Inflammatory macrophage treated with lipopolysaccharide for 4 hours (primary cell): ENCODE results near the gene OSGEP.

Experiments used
- DNase-seq: peaks from one replicate; pipeline ENCODE4 v3.0.0-alpha.2; 2020

OSGEP gene

DNA sequence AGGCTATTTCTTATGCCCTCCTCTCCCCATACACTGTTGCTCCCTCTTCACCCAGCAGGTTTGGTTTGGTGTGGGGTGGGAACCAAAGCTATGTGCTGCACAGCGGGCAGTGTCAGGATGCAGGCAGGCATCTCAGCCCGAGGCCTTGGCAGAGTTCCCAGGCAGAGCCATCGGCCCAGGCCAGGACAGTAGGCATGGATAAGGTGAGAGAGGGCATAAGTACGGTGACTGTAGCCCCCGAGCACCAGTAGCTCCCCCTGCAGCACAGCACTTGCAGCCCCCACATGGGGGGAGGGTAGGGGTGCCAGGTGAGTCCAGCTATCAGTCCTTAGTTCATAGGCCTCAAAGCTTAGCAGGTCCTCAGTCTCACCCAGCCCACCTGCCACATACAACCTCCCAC lies 25.8 kb downstream of the OSGEP start:
- DNase-seq: no peak

DNA sequence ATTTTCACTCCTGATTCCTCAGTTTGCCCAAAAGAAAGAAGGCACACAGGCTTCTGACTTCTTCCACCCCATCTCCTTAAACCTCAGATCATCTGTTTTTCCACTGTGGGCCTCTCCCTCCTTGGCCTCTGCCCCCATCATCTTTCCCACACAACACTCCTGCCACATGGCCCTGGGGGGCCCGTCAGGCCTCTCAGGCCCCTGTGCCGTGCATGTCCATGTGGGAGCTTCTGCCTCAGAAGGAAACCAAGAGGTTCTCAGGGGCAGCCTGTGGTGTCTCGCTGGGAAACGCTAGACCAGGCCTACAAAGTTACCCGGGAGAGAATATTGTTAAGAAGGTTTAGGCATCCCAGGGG lies 26.6 kb downstream of the OSGEP start:
- DNase-seq: no peak

DNA sequence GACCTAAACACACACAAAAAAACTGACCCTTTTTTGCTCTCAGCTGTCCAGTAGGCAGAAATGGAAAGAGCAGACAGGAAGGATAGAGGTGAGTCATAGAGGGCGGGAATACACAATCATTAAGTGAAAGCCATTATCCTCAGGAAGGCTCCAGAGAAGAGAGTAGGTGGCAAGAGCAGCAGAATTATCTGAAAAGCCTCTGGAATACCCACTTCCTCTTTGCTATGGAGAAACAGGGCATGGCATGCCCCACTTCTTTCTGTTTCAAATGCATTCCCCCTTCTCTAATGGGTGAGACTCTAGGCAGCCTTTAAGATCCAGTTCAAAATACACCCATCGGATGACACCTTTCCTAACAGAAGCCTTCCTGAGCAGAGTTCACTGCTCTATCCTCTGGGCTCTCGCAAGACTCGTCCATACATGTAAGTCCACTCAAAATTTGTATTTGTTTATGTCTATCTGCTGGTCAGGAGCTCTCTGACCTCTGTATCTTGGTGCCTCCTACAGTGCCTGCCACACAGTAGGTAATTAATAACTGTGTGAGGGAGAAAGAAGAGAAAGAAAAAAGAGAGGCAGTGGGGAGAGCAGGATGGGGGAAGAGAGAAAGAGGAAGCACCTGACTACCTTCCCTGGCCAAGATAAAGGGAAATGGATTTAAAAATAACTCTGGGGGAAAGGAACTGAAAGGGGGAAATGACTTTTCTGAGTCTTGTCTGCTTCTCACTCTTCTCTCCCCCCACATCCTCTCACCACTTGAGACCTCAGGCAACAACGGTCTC lies 27.2 kb downstream of the OSGEP start:
- DNase-seq: peak; percentile 91

DNA sequence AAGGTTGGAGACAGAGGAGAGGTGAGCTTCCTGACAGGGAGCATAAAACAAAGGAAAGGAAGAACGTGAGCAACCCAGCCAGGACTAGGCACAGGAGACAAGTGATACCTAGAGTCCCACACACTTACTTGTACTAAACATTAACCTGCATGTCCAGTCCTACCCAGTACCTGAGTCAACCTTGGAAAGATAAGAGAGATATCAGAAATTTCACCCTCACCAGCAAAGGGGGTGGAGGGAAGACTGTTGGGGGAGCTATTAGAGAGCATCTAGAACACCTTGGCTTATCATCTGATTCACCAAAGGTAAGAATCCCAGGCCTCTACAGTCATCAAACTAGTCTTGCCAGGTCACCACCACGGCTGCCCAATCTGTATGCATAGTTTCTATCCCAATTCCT lies 29.8 kb downstream of the OSGEP start:
- DNase-seq: no peak

DNA sequence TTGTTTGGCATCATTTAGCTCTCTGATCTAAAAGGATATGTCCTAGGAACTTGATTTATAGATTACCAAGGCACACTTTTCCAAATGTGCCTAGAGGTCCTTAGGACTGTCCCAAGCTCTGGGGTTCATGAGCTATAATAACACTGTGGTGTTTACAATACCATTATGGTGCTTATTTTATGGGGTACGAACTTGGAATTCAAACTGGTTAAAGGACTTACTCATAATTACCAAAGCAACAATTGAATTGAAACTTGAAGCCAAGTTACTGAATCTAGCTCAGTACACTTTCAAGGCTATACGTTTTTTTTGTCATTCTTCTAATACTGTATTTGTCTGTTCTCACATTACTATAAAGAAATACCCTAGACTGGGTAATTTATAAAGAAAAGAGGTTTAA lies 31.7 kb downstream of the OSGEP start:
- DNase-seq: no peak

DNA sequence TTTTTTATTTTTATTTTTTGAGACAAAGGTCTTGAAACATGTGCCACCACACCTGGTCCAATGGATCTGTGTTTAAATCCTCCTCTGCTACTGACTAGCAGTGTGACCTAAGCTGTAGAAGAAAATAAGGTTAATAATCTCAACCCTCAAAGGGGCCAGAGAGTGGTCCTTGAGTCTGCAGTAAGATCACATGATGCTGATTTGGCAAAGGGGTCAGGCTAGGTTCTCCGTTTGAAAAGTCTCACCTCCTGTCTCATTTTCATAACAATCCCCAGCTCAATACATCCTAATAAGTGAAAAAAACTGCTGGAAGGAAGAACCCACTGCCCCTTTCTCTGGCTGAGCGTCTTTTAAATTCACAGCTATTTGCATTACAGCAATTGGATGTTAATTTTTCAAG lies 33.3 kb downstream of the OSGEP start:
- no peak for DNase-seq

DNA sequence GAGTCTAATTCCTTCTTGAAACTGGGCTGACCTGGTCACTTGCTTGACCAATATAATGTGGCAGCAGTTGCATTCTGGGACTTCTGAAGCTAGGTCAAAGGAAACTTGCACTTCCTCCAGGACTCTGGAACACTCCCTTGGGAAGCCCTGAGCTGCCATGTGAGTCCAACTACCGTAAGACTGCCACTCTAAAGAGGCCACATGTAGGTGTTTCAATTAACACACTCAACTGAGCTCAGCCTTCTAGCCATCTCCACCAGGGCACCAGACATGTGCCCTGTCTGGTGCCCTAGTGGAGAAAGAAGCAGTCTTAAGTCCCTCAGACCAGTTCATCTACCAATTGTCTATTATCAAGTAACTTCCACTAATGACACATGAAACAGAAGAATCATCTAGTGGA lies 35.2 kb downstream of the OSGEP start:
- DNase-seq: no peak

DNA sequence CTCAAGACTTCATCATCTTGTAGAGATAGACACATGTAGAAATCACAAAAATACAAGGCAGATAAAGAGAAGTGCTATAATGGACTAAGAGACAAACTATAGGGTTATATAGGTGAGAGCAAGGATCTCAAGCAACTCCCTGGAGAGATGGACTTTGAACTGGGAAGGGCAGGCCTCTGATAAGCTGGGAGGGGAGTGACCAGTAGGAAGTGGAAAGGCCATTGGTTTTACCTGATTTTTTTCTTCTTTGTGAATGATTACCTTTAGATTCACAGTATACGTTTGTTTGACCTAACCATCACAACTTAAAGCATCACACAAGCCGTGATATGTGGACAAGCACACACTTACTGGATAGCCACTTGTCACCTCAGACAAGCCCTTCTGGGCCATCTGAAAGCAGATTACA lies 36.1 kb downstream of the OSGEP start:
- DNase-seq: no peak

DNA sequence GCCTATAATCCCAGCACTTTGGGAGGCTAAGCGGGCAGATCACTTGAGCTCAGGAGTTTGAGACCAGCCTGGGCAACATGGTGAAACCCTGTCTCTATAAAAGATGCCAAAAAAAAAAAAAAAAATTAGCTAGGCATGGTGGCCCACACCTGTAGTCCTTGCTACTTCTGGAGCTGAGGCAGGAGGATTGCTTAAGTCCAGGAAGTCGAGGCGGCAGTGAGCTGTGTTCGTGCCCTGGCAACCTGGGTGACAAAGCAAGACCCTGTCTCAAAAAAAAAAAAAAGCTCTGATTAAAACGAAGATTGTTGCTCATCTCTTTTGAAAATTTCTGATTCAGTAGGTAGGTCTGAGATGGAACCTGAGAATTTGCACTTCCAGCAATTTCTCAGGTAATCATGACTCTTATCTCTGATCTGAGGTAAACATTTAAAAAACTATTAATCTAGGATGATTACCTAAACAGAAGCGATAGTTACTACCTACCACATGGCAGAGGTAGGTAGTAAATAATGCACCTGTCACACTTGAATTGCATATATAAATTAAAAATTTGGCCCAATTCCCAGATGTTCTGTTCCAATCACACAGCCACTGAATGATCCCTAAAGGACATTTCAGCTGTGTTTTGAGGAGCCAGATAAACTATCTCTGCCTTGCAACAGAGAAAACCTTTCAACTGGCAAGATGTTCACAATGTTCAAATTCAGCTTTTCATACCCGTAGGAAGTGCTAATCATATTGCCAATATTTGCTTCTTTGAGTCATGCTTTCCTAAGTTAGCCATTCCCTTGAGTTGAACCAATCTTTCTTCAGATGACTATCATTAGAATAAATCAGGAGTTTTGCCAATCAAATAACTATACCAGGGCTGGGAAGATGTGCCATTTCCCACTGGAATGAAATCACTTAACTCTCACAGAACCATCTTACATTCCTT lies 37.1 kb downstream of the OSGEP start:
- no peak for DNase-seq

DNA sequence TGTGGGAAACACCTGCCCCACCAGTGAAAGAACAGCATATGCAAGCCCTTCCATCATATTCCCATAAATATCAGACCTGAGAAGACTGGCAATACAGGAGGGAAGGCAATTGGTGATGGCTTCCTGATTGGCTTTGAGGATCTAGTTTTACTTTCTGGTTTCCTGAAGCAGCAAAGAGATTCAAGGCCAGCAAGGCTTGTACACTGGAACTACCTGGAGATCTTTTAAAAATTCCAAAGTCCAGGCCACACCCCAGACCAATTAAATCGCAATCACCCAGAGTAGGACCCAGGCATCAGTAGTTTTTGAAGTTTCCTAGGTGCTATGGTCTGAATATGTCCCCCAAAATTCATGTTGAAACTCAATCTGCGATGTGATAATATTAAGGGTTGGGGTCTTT lies 38.4 kb downstream of the OSGEP start:
- DNase-seq: no peak

DNA sequence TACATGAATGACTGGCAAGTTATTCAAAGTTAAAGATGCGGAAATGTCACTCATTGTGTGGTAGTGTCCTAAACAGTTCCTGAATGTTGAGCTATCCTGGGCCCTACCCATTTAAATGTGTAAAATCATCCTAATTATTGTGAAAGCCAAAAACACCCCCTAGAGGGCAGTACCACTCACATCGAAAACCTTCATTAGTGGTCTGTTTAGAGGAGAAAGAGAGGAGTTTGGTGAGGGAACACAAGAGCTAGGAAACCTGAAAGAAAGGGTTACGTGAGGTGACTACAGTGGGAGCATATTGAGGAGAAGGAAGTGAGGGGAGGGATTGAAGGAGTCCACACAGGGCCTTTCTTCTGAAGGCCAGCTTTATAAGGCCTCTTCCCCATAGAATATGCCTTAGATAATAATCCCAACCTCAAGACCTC lies 38.8 kb downstream of the OSGEP start:
- DNase-seq: peak; percentile 78

DNA sequence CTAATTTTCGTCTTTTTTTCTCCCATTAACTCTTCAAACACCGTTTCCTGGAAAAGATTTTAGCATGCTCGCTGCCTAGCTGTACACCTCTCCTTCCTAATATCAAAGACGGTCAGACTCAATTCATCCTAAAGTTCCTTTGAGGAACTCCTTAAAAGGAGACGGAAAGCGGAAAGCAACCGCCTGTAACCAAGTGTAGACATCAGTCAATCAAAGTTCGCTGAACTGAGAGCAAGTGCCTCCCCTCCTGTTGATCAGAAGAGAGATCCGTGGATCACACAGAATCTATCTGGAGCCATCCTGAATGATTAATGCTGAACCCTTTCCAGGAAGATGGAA lies 40.9 kb downstream of the OSGEP start:
- DNase-seq: peak; percentile 67

DNA sequence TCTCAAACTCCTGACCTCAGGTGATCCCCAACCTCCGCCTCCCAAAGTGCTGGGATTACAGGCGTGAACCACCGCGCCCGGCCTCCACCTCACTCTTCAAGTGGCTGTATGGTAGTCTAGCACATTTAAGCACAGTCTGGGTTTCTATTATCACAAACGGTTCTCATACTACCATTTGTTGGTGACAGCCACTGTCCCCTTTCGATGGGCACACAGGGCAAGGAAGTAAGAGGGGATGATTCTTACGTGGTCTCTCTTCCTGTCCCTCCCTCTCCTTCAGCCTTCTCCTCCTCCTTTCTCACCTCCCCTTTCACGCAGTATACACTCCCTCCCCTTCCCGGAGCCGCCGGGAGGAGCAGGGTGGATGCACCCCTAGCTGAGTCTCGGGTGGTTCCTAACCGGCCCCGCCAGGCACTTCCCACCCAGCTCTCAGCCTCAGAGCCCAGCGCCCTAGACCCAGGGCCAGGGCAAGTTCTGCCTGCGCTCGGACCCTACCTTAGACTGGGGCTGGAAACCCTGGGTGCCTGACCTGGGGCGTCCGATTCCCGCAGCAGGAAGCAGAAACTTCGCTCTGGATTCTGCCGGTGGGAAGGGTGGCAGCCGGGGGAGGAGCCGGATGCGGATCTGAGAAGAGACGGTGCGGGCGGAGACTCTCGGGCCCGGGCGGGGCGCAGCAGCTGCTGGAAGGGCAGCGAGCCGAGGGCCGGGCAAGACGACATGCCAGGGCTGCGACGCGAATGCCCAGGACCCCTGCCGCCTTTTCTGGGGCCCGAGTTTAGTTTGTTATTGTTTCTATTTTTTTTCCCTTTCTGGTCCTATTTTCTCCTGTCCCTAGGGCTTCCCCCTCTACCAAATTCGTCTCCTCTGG lies 41.5 kb downstream of the OSGEP start, which contains the start of gene TEP1:
TEP1 (minus strand) TSS at position 626 of the 868 bp plus-strand sequence. CDS start 5,062 bp downstream, outside the sequence.
- DNase-seq: peak; percentile 90

DNA sequence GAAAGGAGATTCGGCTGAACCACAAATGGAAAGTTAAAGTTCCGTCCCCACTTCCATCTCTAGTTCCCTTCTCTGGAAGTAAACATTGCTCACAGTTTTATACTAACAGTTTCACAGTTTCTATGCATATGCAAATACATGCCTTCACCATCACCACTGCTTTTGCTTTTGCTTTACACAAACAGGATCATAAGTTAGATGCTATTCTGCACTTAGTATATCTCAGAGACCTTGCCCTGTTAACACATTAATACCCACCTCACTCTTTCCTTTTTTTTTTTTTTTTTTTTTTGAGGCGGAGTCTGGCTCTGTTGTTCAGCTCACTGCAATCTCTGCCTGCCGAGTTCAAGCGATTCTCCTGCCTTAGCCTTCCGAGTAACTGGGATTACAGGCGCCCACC lies 42.2 kb downstream of the OSGEP start:
- DNase-seq: peak; percentile 92

DNA sequence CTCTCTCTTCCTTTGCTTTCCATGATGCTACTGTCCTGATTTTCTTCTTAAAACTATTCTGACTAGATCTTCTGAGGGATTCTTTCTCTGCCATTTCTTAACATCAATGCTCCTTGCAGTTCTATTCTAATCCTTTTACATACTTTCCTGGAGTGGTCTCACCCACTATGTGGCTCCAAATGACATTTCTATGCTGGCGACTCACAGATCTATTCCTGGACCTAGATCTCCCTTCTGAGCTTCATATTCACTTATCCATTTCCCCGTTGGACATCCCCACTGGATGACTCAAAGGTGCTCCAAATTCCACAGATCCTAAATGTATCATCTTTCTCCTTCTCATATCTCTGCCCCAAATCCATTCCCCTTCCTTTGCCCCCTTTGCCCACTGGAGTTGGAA lies 45.4 kb downstream of the OSGEP start:
- DNase-seq: peak; percentile 32

DNA sequence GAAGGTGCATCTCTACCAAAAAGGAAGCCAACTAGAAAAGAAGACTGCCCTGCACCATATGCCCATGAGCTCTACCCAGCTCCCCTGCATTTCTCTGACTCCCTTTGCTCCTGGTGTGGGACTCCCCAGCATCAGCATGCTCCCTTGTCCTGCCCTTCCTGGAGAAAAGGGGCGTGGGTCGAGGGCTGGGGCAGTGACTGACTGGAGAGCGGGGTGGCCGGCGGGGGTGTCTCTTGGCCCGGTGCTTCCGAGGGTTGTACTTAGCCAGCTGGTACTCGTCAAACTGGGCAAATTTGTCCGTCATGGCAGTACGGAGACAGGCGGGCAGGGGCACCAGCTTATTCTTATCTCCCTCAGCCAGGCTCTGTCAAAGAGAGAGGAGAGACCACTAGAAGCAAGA lies 51.1 kb downstream of the OSGEP start:
- no peak for DNase-seq

DNA sequence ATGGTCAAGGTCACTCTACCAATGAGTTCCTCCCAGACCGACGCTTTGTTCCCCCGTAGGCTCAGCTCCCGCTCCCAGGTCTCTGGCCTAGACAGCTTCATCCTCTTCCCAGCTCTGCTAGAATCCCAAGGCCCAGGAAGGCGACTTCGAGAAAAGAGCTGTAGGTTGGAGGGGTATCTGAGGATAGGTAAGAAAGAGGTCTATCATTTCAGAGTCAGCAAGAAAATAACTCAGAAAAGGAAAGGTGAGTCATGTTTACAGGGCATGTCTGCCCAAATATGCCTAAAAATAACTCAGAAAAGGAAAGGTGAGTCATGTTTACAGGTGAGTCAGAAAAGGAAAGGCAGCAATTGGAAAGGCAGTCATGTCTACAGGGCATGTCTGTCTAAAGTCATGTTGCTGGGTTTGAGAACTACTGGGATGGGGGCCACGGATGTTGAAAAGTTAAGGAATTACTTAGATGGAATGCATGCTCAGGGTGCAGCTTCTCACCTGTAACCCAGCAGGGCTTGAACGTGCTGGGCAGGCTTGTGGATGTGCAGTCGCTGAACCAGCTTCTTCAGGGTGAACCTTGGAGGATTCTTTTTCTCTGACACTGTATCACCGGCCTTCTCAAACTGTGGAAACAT lies 53.5 kb downstream of the OSGEP start:
- DNase-seq: no peak

DNA sequence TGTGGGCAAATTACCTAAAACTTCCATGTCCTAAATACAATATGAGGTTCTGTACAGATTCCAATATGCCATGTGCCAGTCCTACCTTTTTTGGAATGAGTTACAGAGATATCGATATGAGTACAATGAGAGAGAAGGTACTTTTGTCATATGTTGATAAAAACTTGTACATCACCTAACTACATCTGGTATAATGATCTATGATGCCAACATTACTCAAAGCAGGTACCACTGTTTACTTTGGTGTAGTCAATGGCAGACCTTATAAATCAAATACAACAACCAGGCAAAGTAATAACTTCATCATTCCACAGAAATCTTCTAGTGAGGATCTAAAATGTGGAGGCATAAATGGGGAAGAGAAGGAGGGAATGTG lies 54.0 kb downstream of the OSGEP start:
- no peak for DNase-seq

DNA sequence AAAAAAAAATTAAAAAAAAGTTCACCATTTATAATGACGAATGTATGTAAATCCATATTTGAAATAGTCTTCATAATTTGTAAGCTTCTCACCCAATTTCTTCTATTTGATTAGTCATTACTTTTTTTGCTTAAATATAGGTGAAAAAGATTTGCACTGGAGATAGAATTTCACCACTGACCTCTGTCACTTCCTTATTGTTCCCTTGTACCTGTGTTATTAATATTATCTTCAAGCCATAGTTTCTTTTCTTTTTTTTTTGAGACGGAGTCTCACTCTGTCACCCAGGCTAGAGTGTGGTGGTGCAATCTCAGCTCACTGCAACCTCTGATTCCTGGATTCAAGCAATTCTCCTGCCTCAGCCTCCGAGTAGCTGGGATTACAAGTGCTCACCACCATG lies 57.1 kb downstream of the OSGEP start:
- no peak for DNase-seq
